IMR-90 (cell line): ENCODE measurements around the gene PTPRN2. TPM values are rescaled to one million over a fixed set of nuclear protein-coding genes. Genes with fewer than 3 reads are reported as not detected.

ENCODE experiments used
- ATAC-seq: fragments of 200-7000 bp; cut with Tn5 transposase; 2 replicates; pipeline ENCODE4 v1.9.1; 2020; ENCODE audit warnings: low read depth, mild to moderate bottlenecking, moderate library complexity
- BruUV-seq: library from RNA; stranded (reverse); fragments of 400-500 nt; replicated peaks from 2 replicates; lab custom pipeline; 2021; lab: Mats Ljungman, UMichigan
- CTCF ChIA-PET: fragments of 300-600 bp; formaldehyde crosslinking; extraction: SDS; loops from one replicate; lab custom pipeline; 2021; ENCODE audit warnings: antibody characterized with exemption; lab: Yijun Ruan, JAX
- POLR2A ChIA-PET: fragments of 300-600 bp; sonication (Branson Sonifier 250); formaldehyde crosslinking; loops from one replicate; lab custom pipeline; 2022; ENCODE audit warnings: antibody characterized with exemption; ENCODE audit not compliant: unreplicated experiment; lab: Charles Lee
- DNase-seq: peaks from one replicate; pipeline ENCODE4 v3.0.0; 2013
- H2AFZ ChIP-seq: replicated peaks from 2 replicates; pipeline ENCODE3; 2013; ENCODE audit warnings: low read length, mild to moderate bottlenecking; ENCODE audit not compliant: poor library complexity
- H2AK5ac ChIP-seq: 2 replicates; pipeline ENCODE4 v1.6.1; 2013; ENCODE audit warnings: low read depth, low read length, inconsistent platforms
- H2AK9ac ChIP-seq: replicated peaks from 2 replicates; pipeline ENCODE3; 2013; ENCODE audit warnings: mild to moderate bottlenecking, low read depth, low read length, moderate library complexity; ENCODE audit not compliant: poor library complexity
- H2BK120ac ChIP-seq: 2 replicates; pipeline ENCODE4 v1.6.1; 2013; ENCODE audit warnings: low read depth, low read length, inconsistent platforms
- H2BK15ac ChIP-seq: 3 replicates; pipeline ENCODE4 v1.6.1; 2013; ENCODE audit warnings: low read depth, low read length, inconsistent platforms
- H2BK20ac ChIP-seq: 2 replicates; pipeline ENCODE4 v1.6.1; 2013; ENCODE audit warnings: low read depth, mild to moderate bottlenecking, inconsistent platforms, low read length, moderate library complexity
- H2BK5ac ChIP-seq: 2 replicates; pipeline ENCODE4 v1.6.1; 2013; ENCODE audit warnings: mild to moderate bottlenecking, low read depth, low read length, inconsistent platforms; ENCODE audit not compliant: poor library complexity, severe bottlenecking
- H3K14ac ChIP-seq: replicated peaks from 2 replicates; pipeline ENCODE4 v1.6.1; 2013; ENCODE audit warnings: low read depth, low read length, inconsistent platforms
- H3K18ac ChIP-seq: 2 replicates; pipeline ENCODE4 v1.6.1; 2013; ENCODE audit warnings: low read depth, low read length, control low read depth
- H3K23ac ChIP-seq: 2 replicates; pipeline ENCODE4 v1.6.1; 2013; ENCODE audit warnings: low read depth, low read length, inconsistent platforms
- H3K27ac ChIP-seq: 2 replicates; pipeline ENCODE4 v1.5.1; 2013; ENCODE audit warnings: mild to moderate bottlenecking, control low read depth, low read length; ENCODE audit not compliant: insufficient read depth
- H3K27me3 ChIP-seq: 2 replicates; pipeline ENCODE4 v1.6.1; 2013; ENCODE audit warnings: low read length; ENCODE audit not compliant: control insufficient read depth, insufficient read depth
- H3K36me3 ChIP-seq: 2 replicates; pipeline ENCODE4 v1.6.1; 2013; ENCODE audit warnings: low read length, mixed read lengths; ENCODE audit not compliant: control insufficient read depth, insufficient read depth
- H3K4ac ChIP-seq: 2 replicates; pipeline ENCODE4 v1.6.1; 2013; ENCODE audit warnings: low read depth, low read length, inconsistent platforms
- H3K4me1 ChIP-seq: 2 replicates; pipeline ENCODE4 v1.6.1; 2013; ENCODE audit warnings: low read length, mixed read lengths; ENCODE audit not compliant: control insufficient read depth, insufficient read depth
- H3K4me2 ChIP-seq: 2 replicates; pipeline ENCODE4 v1.6.1; 2013; ENCODE audit warnings: low read depth, mild to moderate bottlenecking, control low read depth, low read length, moderate library complexity
- H3K4me3 ChIP-seq: 2 replicates; pipeline ENCODE4 v1.5.1; 2013; ENCODE audit warnings: low read depth, mild to moderate bottlenecking, control low read depth, low read length, moderate library complexity; ENCODE audit not compliant: insufficient read depth
- H3K56ac ChIP-seq: 2 replicates; pipeline ENCODE4 v1.6.1; 2013; ENCODE audit warnings: low read length, inconsistent platforms; ENCODE audit not compliant: insufficient read depth; ENCODE audit errors: extremely low read depth
- H3K79me1 ChIP-seq, 2 experiments: 2 replicates each; pipeline ENCODE4 v1.6.1; 2013; ENCODE audit warnings: low read length in 2 of 2, inconsistent platforms in 1 of 2, low read depth in 1 of 2
- H3K9ac ChIP-seq: 2 replicates; pipeline ENCODE4 v1.6.1; 2013; ENCODE audit warnings: low read depth, low read length, control low read depth
- H3K9me1 ChIP-seq: 2 replicates; pipeline ENCODE4 v1.6.1; 2013; ENCODE audit warnings: low read length, inconsistent platforms; ENCODE audit not compliant: insufficient read depth
- H3K9me3 ChIP-seq: 2 replicates; pipeline ENCODE4 v1.6.1; 2013; ENCODE audit warnings: low read length; ENCODE audit not compliant: control insufficient read depth, insufficient read depth
- H4K20me1 ChIP-seq: 2 replicates; pipeline ENCODE4 v1.6.1; 2013; ENCODE audit warnings: low read length, inconsistent platforms; ENCODE audit not compliant: insufficient read depth
- H4K5ac ChIP-seq: 2 replicates; pipeline ENCODE4 v1.6.1; 2013; ENCODE audit warnings: mild to moderate bottlenecking, low read depth, low read length, control low read depth
- H4K8ac ChIP-seq, 2 experiments: 2 replicates each; pipeline ENCODE4 v1.6.1; 2013; ENCODE audit warnings: low read depth in 2 of 2, low read length in 2 of 2, control low read depth in 1 of 2, inconsistent platforms in 1 of 2
- H4K91ac ChIP-seq: 2 replicates; pipeline ENCODE4 v1.6.1; 2013; ENCODE audit warnings: low read depth, low read length, inconsistent platforms; ENCODE audit not compliant: insufficient read depth
- RCOR1 ChIP-seq: IDR thresholded peaks from 2 replicates; pipeline ENCODE4 v1.6.1; 2012; ENCODE audit warnings: mild to moderate bottlenecking, low read length, improper control_type of control experiment; ENCODE audit not compliant: insufficient replicate concordance
- USF2 ChIP-seq: fragments of 150-350 bp; IDR thresholded peaks from 2 replicates; pipeline ENCODE4 v1.6.1; 2017; ENCODE audit warnings: mild to moderate bottlenecking, antibody characterized with exemption, low read length, low read depth
- WGBS, 2 experiments: methylation state at CpG; one replicate each; pipeline versions ENCODE4 v1.1.5 to v1.1.7; 2013; ENCODE audit warnings: missing lambda C conversion rate in 2 of 2; ENCODE audit not compliant: insufficient read length in 1 of 2; ENCODE audit errors: extremely low coverage in 2 of 2; 5-methylcytosine and 5-hydroxymethylcytosine counted together
- dilution Hi-C: fragments of 300-500 bp; cut with HindIII; formaldehyde crosslinking; loops from one replicate; pipeline ENCODE4 v1.14.3; 2018; ENCODE audit warnings: low sequenced_read_pairs; ENCODE audit not compliant: unreplicated experiment
- in situ Hi-C: fragments of 300-500 bp; cut with MboI; formaldehyde crosslinking; loops from 3 replicates; pipeline ENCODE4 v1.14.3; 2019; ENCODE audit warnings: low sequenced_read_pairs, inconsistent platforms, mixed read lengths
- intact Hi-C: fragments of 100-400 bp; cut with micrococcal nuclease; formaldehyde crosslinking; loops from 2 replicates; pipeline ENCODE4 v1.10.0; 2022
- polyA plus RNA-seq, 3 experiments: library from polyadenylated mRNA; depleted of rRNA; stranded (reverse); fragments of >200 nt; gene quantifications; 2 replicates each; pipeline ENCODE4 v1.2.3, GENCODE V29; 2012; ENCODE audit warnings: low replicate concordance in 1 of 3
- total RNA-seq: library from RNA; depleted of rRNA; stranded (reverse); fragments of >200 nt; gene quantifications from 2 replicates; pipeline ENCODE4 v1.2.3, GENCODE V29; 2012

PTPRN2 gene
- total and polyA plus RNA-seq, 2 of the 4 experiments (the other 2 are of a cell fraction): 0.03 TPM; not detected in 1

GRCh38 chr7:158327012-158327411 is 260.6 kb downstream of the PTPRN2 start:
- CTCF ChIA-PET: no interaction called here
- intact Hi-C loops: no loop called here

More at GRCh38 chr7:158327012-158327411, 260.6 kb downstream of the PTPRN2 start:
- no peak for ATAC-seq
- Histone ChIP-seq H2AFZ (no peak overlapping the region), H3K4me1 (no peaks in the 10 kb centered on the region), H3K9me3 (peaks cover 75% of the 10 kb centered on the region), H2BK15ac (no peak overlapping the region), H2BK20ac (no peak overlapping the region), H3K18ac (no peak overlapping the region), H3K9me1 (no peaks in the 10 kb centered on the region), H3K27ac (no peak overlapping the region), H3K9ac (no peak overlapping the region), H4K91ac (no peak overlapping the region), H3K36me3 (no peaks in the 10 kb centered on the region), H2BK5ac (no peak overlapping the region), H3K4me2 (no peak overlapping the region), H4K5ac (no peak overlapping the region), H3K4me3 (no peak overlapping the region), H3K14ac (no peak overlapping the region), H2BK120ac (no peak overlapping the region), H2AK5ac (no peak overlapping the region), H3K79me1 (no peaks in the 10 kb centered on the region), H3K4ac (no peak overlapping the region), H3K56ac (no peak overlapping the region), H3K23ac (no peak overlapping the region), H4K20me1 (no peaks in the 10 kb centered on the region), H4K8ac (no peak overlapping the region), H2AK9ac (no peak overlapping the region), H3K27me3 (no peaks in the 10 kb centered on the region)
- TF ChIP-seq RCOR1: no peak
- TF ChIP-seq USF2: no peak
- in situ Hi-C loops: no loop called here
- 28% methylated on average over 4 of the region's 4 CpGs; no CpG with 5 or more reads in 1 of the 2 experiments for WGBS, 2 experiments
- dilution Hi-C loops: no loop called here
- POLR2A ChIA-PET: no interaction called here
- no TSS peak for BruUV-seq
- no peak for DNase-seq
